ENCODE data around the gene CTBP1. TPM values are rescaled to one million over a fixed set of nuclear protein-coding genes. Genes with fewer than 3 reads are reported as not detected.
A peak's percentile ranks its signal among the peaks of the same experiment; 100 is the strongest.

The CTBP1 gene
- total and polyA plus RNA-seq, 7 donors = 109 to 165 (median 130) TPM

- intact Hi-C loops (cut with DNase I) = loop anchor here (5.0 kb wide), 1 partner anchor 44 kb away; no protein-coding TSS in a partner anchor
- Histone ChIP-seq H3K9me3 (no peaks in the 10 kb centered on the region), H3K27me3 (ENCODE audit: insufficient read depth in 3 of 3, low read length in 2 of 3) (no peaks in the 10 kb centered on the region), H3K4me1 (peaks cover 42% of the 10 kb centered on the region), H3K4me3 (no peak overlapping the region), H3K36me3 (ENCODE audit: insufficient read depth in 1 of 2, low read depth in 1 of 2) (peaks cover 0 to 55% of the 10 kb centered on the region in 2 donors), H3K27ac (no peak overlapping the region)
- ATAC-seq (no peak), DNase-seq (peak in 1 of 2 donors; percentile 28)
- WGBS, 3 donors = 78 to 88% (median 80%) methylated on average over 13 of the region's 13 CpGs
- TF ChIP-seq CTCF (IDR thresholded peaks at IDR 0.05) = no peak
These were observed 37.6 kb downstream of the CTBP1 start for GRCh38 chr4:1211371-1211770.

- no peak overlapping the region for H3K4me3 ChIP-seq
- no peak for ATAC-seq
- WGBS, 3 donors = 66 to 81% (median 72%) methylated on average over 9 to 10 of the region's 10 CpGs
- peaks cover 42% of the 10 kb centered on the region for H3K4me1 ChIP-seq
- no peak for TF ChIP-seq CTCF (IDR thresholded peaks at IDR 0.05)
- no peak overlapping the region for H3K27ac ChIP-seq
- DNase-seq = peak; percentile 11 to 53
- H3K36me3 ChIP-seq (ENCODE audit: insufficient read depth in 1 of 2, low read depth in 1 of 2) = peaks cover 0 to 51% of the 10 kb centered on the region in 2 donors
- H3K9me3 ChIP-seq = no peaks in the 10 kb centered on the region
- intact Hi-C loops (cut with DNase I) = loop anchor here (5.0 kb wide), 1 partner anchor 44 kb away; no protein-coding TSS in a partner anchor
- H3K27me3 ChIP-seq (ENCODE audit: insufficient read depth in 3 of 3, low read length in 2 of 3) = no peaks in the 10 kb centered on the region
These were observed 38.0 kb downstream of the CTBP1 start for GRCh38 chr4:1210971-1211370.

GRCh38 chr4:1210241-1210841, 38.6 kb downstream of the CTBP1 start:
- WGBS, 3 donors = 70 to 73% (median 71%) methylated on average over 22 of the region's 22 CpGs
- Histone ChIP-seq H3K36me3 (ENCODE audit: insufficient read depth in 1 of 2, low read depth in 1 of 2) (peaks cover 0 to 45% of the 10 kb centered on the region in 2 donors), H3K4me3 (peak overlapping the region; percentile 1), H3K27me3 (ENCODE audit: insufficient read depth in 3 of 3, low read length in 2 of 3) (no peaks in the 10 kb centered on the region), H3K4me1 (peaks cover 42% of the 10 kb centered on the region), H3K27ac (peak overlapping the region; percentile 48), H3K9me3 (no peaks in the 10 kb centered on the region)
- peak in 1 of 4 donors; percentile 7 for ATAC-seq
- TF ChIP-seq CTCF (IDR thresholded peaks at IDR 0.05) = no peak
- DNase-seq = peak; percentile 9 to 53
- intact Hi-C loops (cut with DNase I) = loop anchor here (5.0 kb wide), 1 partner anchor 43 kb away; no protein-coding TSS in a partner anchor

- H3K27ac ChIP-seq = peak overlapping the region; percentile 48
- peak overlapping the region; percentile 1 for H3K4me3 ChIP-seq
- WGBS, 3 donors = 6 to 19% (median 13%) methylated on average over 11 of the region's 11 CpGs
- H3K27me3 ChIP-seq (ENCODE audit: insufficient read depth in 3 of 3, low read length in 2 of 3) = no peaks in the 10 kb centered on the region
- TF ChIP-seq CTCF (IDR thresholded peaks at IDR 0.05) = no peak
- intact Hi-C loops (cut with DNase I) = loop anchor here (5.0 kb wide), 1 partner anchor 43 kb away; no protein-coding TSS in a partner anchor
- H3K9me3 ChIP-seq = no peaks in the 10 kb centered on the region
- H3K4me1 ChIP-seq = peaks cover 42% of the 10 kb centered on the region
- ATAC-seq = peak; percentile 33 to 67 (median 51)
- peaks cover 0 to 39% of the 10 kb centered on the region in 2 donors for H3K36me3 ChIP-seq (ENCODE audit: insufficient read depth in 1 of 2, low read depth in 1 of 2)
- peak; percentile 82 to 89 for DNase-seq
These were observed 39.1 kb downstream of the CTBP1 start for GRCh38 chr4:1209821-1210220.
